GM12891 (cell line): ENCODE measurements around the gene IFT25.

Source experiments
- PAX5 ChIP-seq: IDR thresholded peaks from 2 replicates; pipeline ENCODE4 v1.6.1; 2011; ENCODE audit warnings: low read length, moderate library complexity, mild to moderate bottlenecking; ENCODE audit not compliant: insufficient read depth, severe bottlenecking
- POLR2A ChIP-seq: IDR thresholded peaks from 2 replicates; pipeline ENCODE4 v1.6.1; 2011; ENCODE audit warnings: low read depth, low read length, control low read depth
- SPI1 ChIP-seq: IDR thresholded peaks from 2 replicates; pipeline ENCODE4 v1.6.1; 2011; ENCODE audit warnings: low read depth, low read length, control low read depth
- TAF1 ChIP-seq: IDR thresholded peaks from 2 replicates; pipeline ENCODE4 v1.6.1; 2011; ENCODE audit warnings: low read depth, low read length, control low read depth

DNA sequence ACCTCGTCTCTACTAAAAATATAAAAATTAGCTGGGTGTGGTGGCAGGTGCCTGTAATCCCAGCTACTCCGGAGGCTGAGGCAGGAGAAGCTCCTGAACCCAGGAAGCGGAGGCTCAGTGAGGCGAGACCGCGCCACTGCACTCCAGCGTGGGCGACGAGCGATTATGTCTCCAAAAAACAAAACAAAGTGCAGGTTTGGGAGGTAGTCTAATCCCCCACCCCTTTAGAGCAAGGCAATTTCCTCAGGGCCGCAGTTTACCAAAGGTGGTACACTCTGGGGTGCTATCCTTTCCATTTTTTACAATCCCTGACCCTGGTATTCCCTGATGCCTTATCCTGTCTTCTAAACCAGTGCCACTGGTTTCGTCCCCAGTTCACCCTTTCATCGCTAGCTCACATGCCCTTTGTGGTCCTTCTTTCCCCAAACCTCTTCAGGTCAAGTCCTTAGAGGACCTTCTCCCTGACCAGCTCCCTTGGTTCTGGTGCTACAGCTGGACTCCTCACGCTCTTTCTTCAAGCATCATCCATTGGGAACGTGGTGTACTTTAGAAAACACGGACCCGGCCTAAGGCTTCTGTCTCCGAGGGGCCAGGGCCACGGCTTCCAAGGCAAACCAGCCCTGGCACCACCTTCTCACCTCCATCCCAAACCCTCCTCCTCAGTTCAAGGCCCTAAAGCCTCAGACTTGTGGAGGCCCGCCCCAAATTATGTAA is 873 bp downstream of the IFT25 start:
- TF ChIP-seq SPI1: no peak
- TF ChIP-seq PAX5: no peak
- no peak for TF ChIP-seq POLR2A
- no peak for TF ChIP-seq TAF1
